Midbrain (tissue), 1 donor: ENCODE data around the gene ARL13B.
A peak's percentile ranks its signal among the peaks of the same experiment; 100 is the strongest.
"Not testable (repeated sequence)": the region's sequence is repeated elsewhere in the genome, so short reads cannot be mapped to it uniquely, and the experiment has no call there.

Experiments
- DNase-seq: peaks from one replicate; lab custom pipeline; 2025; lab: John Stamatoyannopoulos, UW

ARL13B gene

GRCh38 chr3:93979850-93980676 lies at the start of gene ARL13B:
Gene ARL13B, plus strand, starts transcription at chr3:93980155. Its CDS starts 269 bp downstream, at chr3:93980424.
- DNase-seq = peak; percentile 98

DNA sequence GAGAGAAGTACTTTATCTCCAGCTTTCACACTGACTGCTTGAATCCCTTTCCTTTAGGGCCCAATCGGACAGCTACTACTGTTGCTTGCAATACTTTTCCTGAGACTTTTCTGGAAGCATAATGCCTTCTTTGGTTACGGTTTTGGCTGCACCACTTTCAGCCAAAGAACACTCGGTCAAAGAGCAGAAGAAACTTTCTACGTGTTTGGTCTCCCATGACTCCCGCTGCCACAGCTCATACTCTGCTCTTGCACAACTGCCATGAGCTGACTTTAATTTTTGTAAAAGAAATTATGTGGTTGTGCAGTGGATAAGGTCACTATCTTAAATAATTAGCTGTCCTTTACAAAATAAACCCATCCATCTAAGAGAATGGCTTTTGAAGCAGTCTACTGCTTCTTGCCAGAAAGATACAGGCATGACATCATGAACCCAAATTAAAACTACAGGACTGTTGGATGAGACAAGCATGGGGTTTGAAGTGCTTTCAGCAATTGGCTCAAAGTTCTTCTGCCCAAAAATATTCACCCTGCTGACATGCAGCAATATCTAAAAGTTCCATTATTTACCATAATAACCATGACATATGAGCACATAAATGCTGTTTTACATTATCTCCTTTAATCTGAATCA lies 48.2 kb upstream of the ARL13B start:
- DNase-seq = no peak

DNA sequence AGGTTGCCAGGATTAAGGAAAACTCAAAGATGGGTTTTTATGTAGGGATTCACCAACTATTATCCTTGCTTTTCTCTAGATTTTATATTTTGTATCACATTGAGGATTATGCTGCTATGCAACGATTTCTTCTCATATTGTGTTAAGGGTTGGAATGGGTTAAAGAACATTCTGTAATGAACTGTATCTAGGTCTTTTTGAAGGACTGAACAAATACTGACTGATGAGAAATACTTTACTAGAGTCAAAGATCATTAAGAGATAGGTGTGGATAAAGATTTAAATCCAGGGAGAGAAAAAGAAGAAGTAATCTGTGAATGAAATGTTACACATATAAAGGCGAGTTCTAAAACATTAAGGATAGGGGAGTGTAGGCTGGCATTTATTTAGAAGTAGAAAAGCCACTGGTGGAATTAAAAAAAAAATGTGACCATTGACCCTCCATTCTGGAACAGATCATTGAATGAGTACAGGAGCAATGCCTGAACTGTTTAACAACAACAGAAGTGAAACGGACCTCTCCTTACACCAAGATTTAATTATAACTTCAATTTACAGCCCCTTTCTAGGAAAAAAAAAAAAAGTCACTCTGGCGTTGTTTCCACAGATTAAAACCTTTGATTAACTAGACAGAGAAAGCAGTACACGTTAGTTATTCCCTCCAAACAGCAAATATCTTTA lies 45.4 kb upstream of the ARL13B start:
- DNase-seq = no peak

GRCh38 chr3:93936549-93936948 lies 43.4 kb upstream of the ARL13B start:
- DNase-seq = no peak

DNA sequence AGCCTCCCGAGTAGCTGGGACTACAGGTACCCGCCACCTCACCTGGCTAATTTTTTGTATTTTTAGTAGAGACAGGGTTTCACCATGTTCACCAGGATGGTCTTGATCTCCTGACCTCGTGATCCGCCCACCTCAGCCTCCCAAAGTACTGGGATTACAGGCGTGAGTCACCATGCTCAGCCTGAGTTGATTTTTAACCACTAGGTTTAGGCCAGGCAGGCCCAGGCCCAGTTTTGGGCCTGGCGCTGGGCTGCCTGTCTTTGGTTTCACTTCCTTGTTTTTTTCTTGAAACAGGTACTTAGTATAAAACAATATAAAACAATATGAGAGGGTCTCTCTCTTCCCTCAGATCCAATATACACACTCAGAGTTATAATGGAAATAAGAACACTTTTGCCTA lies 42.5 kb upstream of the ARL13B start:
- DNase-seq = not testable (repeated sequence)

GRCh38 chr3:93949958-93950357 lies 30.0 kb upstream of the ARL13B start:
- not testable (repeated sequence) for DNase-seq

- DNase-seq = no peak
These were observed 18.9 kb upstream of the ARL13B start for GRCh38 chr3:93961026-93961425.

- DNase-seq = no peak
These were observed 18.5 kb upstream of the ARL13B start for GRCh38 chr3:93961489-93961888.

- no peak for DNase-seq
These were observed 17.2 kb upstream of the ARL13B start for GRCh38 chr3:93962798-93963197.

- not testable (repeated sequence) for DNase-seq
These were observed 14.8 kb upstream of the ARL13B start for GRCh38 chr3:93965106-93965505.

DNA sequence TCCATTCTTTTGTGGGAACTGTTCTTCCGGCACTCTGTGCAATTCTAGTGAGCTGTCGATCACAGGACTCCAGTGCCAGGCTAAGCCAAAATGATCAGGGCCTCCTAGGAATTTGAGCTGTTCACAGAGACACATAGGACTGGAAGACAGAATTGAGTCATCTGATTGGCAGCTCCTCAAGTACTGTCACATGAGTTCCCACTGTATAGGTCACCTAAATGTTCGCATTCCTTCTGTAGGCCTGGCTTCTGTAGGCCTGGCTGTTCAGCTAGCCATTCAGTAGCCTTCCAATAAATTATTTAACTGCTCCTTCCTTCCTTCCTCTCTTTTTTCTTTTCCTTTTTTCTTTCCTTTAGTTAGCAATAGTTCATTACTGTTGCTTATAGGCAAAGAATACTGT lies 10.5 kb upstream of the ARL13B start:
- DNase-seq = no peak

DNA sequence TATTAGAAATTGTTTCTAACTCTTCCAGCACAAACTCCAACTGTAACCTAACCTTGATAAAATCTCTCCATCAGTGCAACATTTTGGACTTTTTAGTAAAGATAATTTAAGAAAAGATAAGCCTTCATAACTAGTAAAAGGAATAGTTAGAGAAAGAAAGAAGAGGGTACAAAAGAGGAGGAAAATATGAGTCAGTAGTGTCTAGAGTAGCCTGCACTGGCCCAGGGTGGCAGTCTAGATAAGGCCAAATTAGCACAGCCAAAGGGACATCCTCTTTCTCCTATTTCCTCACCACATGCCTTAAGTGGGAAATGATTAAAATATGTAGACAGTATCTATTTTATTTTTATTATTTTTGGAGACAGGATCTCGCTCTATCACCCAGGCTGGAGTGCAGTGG lies 10.0 kb upstream of the ARL13B start:
- DNase-seq = no peak

GRCh38 chr3:93973131-93974126 lies 6.5 kb upstream of the ARL13B start, which contains the start of gene PROS1:
Gene PROS1, minus strand, starts transcription at chr3:93973896. Its CDS starts 147 bp downstream, at chr3:93973749.
- DNase-seq = peak; percentile 61

DNA sequence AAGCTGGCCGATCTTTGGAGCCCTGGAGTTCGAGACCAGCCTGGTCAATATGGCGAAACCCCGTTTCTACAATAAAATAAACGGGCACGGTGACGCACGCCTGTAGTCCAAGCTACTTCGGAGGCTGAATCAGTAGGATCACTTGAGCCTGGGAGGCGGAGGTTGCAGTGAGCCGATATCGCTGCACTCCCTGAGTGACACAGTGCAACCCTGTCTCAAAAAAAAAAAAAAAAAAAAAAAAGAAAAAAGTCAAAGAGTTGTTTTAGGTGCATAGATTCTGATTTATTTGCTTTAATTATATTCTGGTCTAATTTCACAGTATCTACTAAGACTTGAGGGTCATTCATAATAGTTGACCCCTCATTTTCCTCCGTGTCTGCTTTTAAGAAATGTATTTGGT lies 1.7 kb downstream of the ARL13B start:
- DNase-seq = no peak

- DNase-seq = no peak
These were observed 3.5 kb downstream of the ARL13B start for GRCh38 chr3:93983408-93983807.

DNA sequence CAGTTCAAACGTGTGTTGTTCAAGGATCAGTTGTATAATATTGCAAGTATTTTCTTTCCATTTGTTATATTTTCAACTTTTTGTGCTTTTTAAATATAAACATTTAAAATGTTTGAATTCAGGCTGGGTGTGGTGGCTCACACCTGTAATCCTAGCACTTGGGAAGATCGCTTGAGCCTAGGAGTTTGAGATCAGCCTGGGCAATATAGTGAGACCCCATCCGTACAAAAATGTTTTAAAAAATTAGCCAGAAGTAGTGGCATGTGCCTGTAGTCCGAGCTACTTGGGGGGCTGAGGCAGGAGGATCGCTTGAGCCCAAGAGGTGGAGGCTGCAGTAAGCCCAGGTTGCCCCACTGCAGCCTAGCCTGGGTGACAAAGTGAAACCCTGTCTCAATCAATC lies 4.7 kb downstream of the ARL13B start:
- DNase-seq = no peak

- no peak for DNase-seq
These were observed 8.3 kb downstream of the ARL13B start for GRCh38 chr3:93988283-93988682.

- no peak for DNase-seq
These were observed 8.8 kb downstream of the ARL13B start for GRCh38 chr3:93988764-93989163.

GRCh38 chr3:93989241-93989640 lies 9.3 kb downstream of the ARL13B start:
- DNase-seq = no peak

DNA sequence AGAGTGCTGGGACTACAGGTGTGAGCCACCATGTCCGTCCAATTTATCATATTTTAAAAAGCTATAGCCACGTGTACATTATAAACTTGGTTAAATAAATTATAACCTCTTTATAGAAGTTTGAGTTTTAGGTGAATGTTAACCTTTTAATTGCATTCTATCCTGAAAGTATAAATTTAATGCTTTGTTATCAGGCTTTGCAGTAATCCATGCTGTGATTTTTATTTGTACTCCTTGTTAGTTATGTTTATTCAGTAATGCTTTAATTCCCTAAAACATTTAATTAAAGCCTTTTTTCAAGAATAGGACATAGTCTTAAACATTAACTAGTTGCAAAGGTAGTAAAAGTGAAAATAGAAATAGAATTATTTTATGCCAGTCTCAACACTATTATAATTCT lies 11.7 kb downstream of the ARL13B start:
- DNase-seq = no peak

DNA sequence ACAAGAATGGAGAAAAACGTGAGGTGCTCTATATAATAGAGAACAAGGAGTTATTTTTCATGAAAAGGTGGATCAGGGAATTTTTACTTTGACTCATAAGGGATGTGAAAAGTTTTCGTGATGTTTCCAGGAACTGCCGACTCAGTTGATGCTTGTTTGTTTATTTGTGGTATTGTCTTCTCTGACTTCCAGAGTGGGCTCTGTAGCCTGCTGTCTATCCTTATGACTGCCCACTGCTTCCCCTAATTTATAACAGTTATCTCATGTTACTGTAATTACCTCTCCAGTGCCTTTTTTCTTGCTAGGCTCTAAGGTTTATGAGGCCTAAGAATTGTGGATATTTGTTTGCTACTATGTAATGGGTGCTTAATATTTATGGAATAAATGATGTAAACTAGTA lies 12.3 kb downstream of the ARL13B start:
- no peak for DNase-seq

DNA sequence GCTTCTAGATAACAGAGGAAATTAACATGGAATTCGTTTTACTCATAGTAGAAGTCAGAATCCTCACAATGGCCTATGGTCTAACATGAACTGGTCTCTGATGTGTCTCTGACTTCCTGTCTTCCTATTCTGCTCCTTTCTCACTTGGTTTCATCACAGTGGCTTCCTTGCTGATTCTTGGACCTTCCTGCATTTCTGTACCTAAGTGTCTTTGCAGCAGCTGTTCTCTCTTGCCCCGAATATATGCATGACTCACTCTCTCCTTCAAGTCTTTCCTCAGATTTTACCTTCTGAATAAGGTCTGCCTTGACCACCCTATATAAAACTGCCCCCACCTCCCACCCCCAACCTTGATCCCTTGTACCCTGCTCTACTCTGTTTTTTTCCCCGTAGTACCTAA lies 14.1 kb downstream of the ARL13B start:
- DNase-seq = no peak
